GM12878 (cell line): Measurements from ENCODE around the gene RIPPLY1.

Source experiments
- EP300 ChIP-seq, 2 experiments: fragments of 150-350 bp in 1 of 2; IDR thresholded peaks; 2 replicates each; pipeline ENCODE4 v1.6.1; 2011 to 2012; ENCODE audit warnings: low read depth in 2 of 2, low read length in 2 of 2, borderline replicate concordance in 1 of 2, improper control_type of control experiment in 1 of 2, inconsistent platforms in 1 of 2; ENCODE audit not compliant: control insufficient read depth in 1 of 2
- MXI1 ChIP-seq: fragments of 150-350 bp; IDR thresholded peaks from 2 replicates; pipeline ENCODE4 v1.6.1; 2011; ENCODE audit warnings: low read depth, mild to moderate bottlenecking, inconsistent platforms, low read length, improper control_type of control experiment
- NFYB ChIP-seq: IDR thresholded peaks from 2 replicates; pipeline ENCODE4 v1.6.1; 2011; ENCODE audit warnings: low read depth, mild to moderate bottlenecking, low read length, improper control_type of control experiment, moderate library complexity; ENCODE audit not compliant: insufficient read depth
- ZNF24 ChIP-seq: fragments of 450-650 bp; IDR thresholded peaks from 2 replicates; pipeline ENCODE4 v1.6.1; 2017; ENCODE audit warnings: antibody characterized with exemption, mild to moderate bottlenecking
- TF ChIP-seq, protein P1 (sequence below): fragments of 450-650 bp; IDR thresholded peaks from 2 replicates; pipeline ENCODE4 v1.6.1; 2017; ENCODE audit warnings: mild to moderate bottlenecking
- TF ChIP-seq, protein P2 (sequence below): fragments of 450-650 bp; formaldehyde crosslinking; IDR thresholded peaks from 2 replicates; pipeline ENCODE4 v1.4.0; 2022; ENCODE audit warnings: mild to moderate bottlenecking, moderate library complexity
- TF ChIP-seq, protein P3 (sequence below): fragments of 450-650 bp; IDR thresholded peaks from 2 replicates; pipeline ENCODE4 v1.6.1; 2016; ENCODE audit warnings: mild to moderate bottlenecking

DNA sequence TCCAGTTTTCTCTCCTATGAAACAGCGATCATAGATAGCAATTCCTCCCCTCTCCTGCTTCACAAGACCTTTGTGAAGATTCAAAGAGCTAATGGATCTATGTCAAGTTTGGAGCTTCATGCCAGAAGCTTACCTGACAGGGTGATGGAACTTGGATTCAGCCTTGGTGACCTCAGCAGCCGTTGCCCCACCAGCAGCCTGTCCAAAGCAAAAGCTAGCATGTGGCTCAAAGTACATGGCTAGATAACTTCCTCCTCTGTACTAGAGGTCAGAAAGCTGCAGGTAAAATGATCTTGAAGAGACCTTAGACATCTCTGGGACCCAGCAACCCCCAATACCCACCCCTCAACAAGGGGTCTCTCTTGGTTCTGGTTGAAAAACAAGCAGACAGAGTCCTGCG, 1.8 kb downstream of the RIPPLY1 start:
- no peak for TF ChIP-seq MXI1
- TF ChIP-seq, protein P1, sequence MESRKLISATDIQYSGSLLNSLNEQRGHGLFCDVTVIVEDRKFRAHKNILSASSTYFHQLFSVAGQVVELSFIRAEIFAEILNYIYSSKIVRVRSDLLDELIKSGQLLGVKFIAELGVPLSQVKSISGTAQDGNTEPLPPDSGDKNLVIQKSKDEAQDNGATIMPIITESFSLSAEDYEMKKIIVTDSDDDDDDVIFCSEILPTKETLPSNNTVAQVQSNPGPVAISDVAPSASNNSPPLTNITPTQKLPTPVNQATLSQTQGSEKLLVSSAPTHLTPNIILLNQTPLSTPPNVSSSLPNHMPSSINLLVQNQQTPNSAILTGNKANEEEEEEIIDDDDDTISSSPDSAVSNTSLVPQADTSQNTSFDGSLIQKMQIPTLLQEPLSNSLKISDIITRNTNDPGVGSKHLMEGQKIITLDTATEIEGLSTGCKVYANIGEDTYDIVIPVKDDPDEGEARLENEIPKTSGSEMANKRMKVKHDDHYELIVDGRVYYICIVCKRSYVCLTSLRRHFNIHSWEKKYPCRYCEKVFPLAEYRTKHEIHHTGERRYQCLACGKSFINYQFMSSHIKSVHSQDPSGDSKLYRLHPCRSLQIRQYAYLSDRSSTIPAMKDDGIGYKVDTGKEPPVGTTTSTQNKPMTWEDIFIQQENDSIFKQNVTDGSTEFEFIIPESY, result no peak
- TF ChIP-seq, protein P2, sequence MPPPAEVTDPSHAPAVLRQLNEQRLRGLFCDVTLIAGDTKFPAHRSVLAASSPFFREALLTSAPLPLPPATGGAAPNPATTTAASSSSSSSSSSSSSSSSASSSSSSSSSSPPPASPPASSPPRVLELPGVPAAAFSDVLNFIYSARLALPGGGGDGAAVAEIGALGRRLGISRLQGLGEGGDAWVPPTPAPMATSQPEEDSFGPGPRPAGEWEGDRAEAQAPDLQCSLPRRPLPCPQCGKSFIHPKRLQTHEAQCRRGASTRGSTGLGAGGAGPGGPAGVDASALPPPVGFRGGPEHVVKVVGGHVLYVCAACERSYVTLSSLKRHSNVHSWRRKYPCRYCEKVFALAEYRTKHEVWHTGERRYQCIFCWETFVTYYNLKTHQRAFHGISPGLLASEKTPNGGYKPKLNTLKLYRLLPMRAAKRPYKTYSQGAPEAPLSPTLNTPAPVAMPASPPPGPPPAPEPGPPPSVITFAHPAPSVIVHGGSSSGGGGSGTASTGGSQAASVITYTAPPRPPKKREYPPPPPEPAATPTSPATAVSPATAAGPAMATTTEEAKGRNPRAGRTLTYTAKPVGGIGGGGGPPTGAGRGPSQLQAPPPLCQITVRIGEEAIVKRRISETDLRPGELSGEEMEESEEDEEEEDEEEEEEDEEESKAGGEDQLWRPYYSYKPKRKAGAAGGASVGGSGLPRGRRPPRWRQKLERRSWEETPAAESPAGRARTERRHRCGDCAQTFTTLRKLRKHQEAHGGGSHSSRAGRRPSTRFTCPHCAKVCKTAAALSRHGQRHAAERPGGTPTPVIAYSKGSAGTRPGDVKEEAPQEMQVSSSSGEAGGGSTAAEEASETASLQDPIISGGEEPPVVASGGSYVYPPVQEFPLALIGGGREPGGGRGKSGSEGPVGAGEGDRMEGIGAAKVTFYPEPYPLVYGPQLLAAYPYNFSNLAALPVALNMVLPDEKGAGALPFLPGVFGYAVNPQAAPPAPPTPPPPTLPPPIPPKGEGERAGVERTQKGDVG (CRISPR knock-in tag), result no peak
- no peak for TF ChIP-seq NFYB
- no peak for TF ChIP-seq ZNF24
- TF ChIP-seq EP300 (IDR thresholded peaks at IDR 0.05; ENCODE audit: borderline replicate concordance in 1 of 2, control insufficient read depth in 1 of 2, low read depth in 2 of 2, low read length in 2 of 2), result no peak
- TF ChIP-seq, protein P3, sequence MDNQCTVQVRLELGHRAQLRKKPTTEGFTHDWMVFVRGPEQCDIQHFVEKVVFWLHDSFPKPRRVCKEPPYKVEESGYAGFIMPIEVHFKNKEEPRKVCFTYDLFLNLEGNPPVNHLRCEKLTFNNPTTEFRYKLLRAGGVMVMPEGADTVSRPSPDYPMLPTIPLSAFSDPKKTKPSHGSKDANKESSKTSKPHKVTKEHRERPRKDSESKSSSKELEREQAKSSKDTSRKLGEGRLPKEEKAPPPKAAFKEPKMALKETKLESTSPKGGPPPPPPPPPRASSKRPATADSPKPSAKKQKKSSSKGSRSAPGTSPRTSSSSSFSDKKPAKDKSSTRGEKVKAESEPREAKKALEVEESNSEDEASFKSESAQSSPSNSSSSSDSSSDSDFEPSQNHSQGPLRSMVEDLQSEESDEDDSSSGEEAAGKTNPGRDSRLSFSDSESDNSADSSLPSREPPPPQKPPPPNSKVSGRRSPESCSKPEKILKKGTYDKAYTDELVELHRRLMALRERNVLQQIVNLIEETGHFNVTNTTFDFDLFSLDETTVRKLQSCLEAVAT, result no peak
